Fibroblast of mammary gland (primary cell): ENCODE results near the gene DOK5.

Source experiments
- DNase-seq: peaks from one replicate; pipeline ENCODE4 v3.0.0-alpha.2; 2010; ENCODE audit warnings: low read depth
- H3K4me3 ChIP-seq: 2 replicates; pipeline ENCODE4 v1.5.1; 2011; ENCODE audit warnings: low read depth, mild to moderate bottlenecking, low read length, moderate library complexity; ENCODE audit not compliant: control insufficient read depth
- CTCF ChIP-seq: conservative IDR thresholded peaks from 2 replicates; pipeline ENCODE4 v1.5.1; 2011; ENCODE audit warnings: low read depth, low read length, inconsistent platforms; ENCODE audit not compliant: control insufficient read depth, insufficient read depth

Gene DOK5

GRCh38 chr20:54475334-54476168, at the start of gene DOK5:
Gene DOK5 (plus strand): TSS chr20:54475593. CDS start chr20:54475947, 354 bp downstream.
- peak within 1 kb of the TSS; percentile 67 for H3K4me3 ChIP-seq
- no peak for TF ChIP-seq CTCF
- DNase-seq = peak; percentile 18

GRCh38 chr20:54429364-54429763, 46.0 kb upstream of the DOK5 start:
- no peak for DNase-seq
- TF ChIP-seq CTCF = no peak
- H3K4me3 ChIP-seq = no peak overlapping the region

- no peak for TF ChIP-seq CTCF
- DNase-seq = peak; percentile 61
- H3K4me3 ChIP-seq = no peak overlapping the region
These were observed 44.0 kb upstream of the DOK5 start for GRCh38 chr20:54431156-54431944.

- H3K4me3 ChIP-seq = no peak overlapping the region
- TF ChIP-seq CTCF = no peak
- no peak for DNase-seq
These were observed 42.4 kb upstream of the DOK5 start for GRCh38 chr20:54432966-54433365.

GRCh38 chr20:54433636-54434035, 41.8 kb upstream of the DOK5 start:
- TF ChIP-seq CTCF = no peak
- DNase-seq = no peak

GRCh38 chr20:54434196-54434595, 41.2 kb upstream of the DOK5 start:
- H3K4me3 ChIP-seq = no peak overlapping the region
- no peak for DNase-seq
- TF ChIP-seq CTCF = no peak

More at GRCh38 chr20:54433636-54434035, 41.8 kb upstream of the DOK5 start:
- no peak overlapping the region for H3K4me3 ChIP-seq
